ENCODE data around the gene PITX3. TPM values are rescaled to one million over a fixed set of nuclear protein-coding genes. Genes with fewer than 3 reads are reported as not detected.

The PITX3 gene
- total RNA-seq, 1 donor from 2014 or later: 1.7 TPM

DNA sequence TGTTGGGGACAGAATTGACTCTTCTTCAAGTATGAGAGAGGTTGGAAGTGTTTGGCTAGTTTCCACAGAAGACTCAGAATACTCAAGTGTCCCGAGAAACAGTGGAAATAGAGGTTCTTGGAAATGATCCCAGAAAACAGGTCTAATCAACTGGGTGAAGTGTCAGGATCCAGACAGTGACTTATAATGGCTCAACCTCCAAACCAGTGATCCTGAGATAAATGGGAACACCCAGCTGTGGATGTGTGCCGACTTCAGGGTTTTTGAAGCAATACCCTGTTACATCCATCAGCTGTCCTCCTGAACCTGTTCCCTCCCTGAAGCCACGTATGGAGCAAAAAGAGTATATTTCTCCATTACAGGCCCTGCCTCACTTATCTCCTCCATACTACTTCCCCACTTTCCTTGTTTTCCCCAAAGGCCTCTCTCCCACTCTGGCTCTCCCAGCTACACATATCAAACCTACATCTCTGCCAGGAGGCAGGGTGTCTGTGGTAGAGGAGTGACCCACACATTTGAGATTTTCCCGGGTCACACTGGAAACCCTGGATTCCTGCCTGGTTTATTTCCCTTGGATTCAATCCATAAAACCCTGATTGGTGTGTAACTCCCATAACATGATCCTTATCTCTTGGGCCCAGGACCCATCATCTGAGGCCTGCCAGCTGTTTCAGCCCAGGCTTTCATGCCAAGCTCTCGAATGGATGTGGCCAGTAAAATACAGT, 32.8 kb downstream of the PITX3 start:
- Mint-ChIP-seq H3K9me3 (ENCODE audit: unreplicated experiment) (peaks cover 9% of the 10 kb centered on the region), H3K4me3 (ENCODE audit: unreplicated experiment) (no peak overlapping the region), H3K4me1 (ENCODE audit: low read depth, unreplicated experiment) (no peaks in the 10 kb centered on the region), H3K27me3 (ENCODE audit: low read depth, unreplicated experiment) (peaks cover 8% of the 10 kb centered on the region), H3K27ac (ENCODE audit: unreplicated experiment) (no peak overlapping the region), H3K36me3 (ENCODE audit: low read depth, unreplicated experiment) (peaks cover 2% of the 10 kb centered on the region)
- FAIRE-seq (no peak), DNase-seq (ENCODE audit: low read depth) (peak; percentile 38)
- Histone ChIP-seq H3K27me3 (ENCODE audit: insufficient read depth, low read length) (peaks cover 8% of the 10 kb centered on the region), H3K27ac (ENCODE audit: low read depth, low read length) (no peak overlapping the region), H3K36me3 (ENCODE audit: insufficient read depth, low read length) (no peaks in the 10 kb centered on the region), H3K4me2 (ENCODE audit: low read length) (no peak overlapping the region), H4K20me1 (ENCODE audit: insufficient read depth, low read length) (no peaks in the 10 kb centered on the region), H3K9ac (ENCODE audit: low read length) (no peak overlapping the region), H3K4me3 (ENCODE audit: insufficient read depth, low read depth, low read length) (no peak overlapping the region), H3K9me3 (ENCODE audit: insufficient read depth, low read depth, low read length) (peaks cover 10% of the 10 kb centered on the region), H2AFZ (ENCODE audit: low read depth, low read length) (no peak overlapping the region), H3K4me1 (ENCODE audit: insufficient read depth, low read length) (no peaks in the 10 kb centered on the region), H3K79me2 (ENCODE audit: insufficient read depth, low read length) (no peaks in the 10 kb centered on the region)
- TF ChIP-seq, protein P1, sequence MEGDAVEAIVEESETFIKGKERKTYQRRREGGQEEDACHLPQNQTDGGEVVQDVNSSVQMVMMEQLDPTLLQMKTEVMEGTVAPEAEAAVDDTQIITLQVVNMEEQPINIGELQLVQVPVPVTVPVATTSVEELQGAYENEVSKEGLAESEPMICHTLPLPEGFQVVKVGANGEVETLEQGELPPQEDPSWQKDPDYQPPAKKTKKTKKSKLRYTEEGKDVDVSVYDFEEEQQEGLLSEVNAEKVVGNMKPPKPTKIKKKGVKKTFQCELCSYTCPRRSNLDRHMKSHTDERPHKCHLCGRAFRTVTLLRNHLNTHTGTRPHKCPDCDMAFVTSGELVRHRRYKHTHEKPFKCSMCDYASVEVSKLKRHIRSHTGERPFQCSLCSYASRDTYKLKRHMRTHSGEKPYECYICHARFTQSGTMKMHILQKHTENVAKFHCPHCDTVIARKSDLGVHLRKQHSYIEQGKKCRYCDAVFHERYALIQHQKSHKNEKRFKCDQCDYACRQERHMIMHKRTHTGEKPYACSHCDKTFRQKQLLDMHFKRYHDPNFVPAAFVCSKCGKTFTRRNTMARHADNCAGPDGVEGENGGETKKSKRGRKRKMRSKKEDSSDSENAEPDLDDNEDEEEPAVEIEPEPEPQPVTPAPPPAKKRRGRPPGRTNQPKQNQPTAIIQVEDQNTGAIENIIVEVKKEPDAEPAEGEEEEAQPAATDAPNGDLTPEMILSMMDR (IDR thresholded peaks at IDR 0.05; ENCODE audit: insufficient read depth, low read depth, low read length): no peak
- TF ChIP-seq EZH2 (IDR thresholded peaks at IDR 0.05; ENCODE audit: insufficient read depth, low read length): no peak

DNA sequence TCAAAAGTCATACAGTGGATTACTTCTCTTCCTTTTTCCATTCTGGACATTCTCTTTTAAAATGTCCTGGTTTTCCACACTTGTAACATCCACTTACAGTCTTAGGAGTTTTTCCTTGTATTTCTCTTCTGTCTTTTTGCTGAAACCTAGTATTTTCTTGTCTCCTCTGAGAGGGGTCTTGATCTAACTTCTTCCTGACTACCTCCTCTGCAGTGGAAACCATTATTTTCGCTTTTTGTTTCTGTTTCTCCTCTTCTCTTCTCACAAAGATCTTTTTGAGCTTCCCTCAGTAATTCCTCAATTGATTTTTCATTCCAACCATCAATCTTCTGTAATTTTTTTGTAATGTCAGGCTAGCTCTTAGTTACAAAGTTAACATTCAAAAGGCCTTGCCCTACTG, 38.9 kb downstream of the PITX3 start:
- no peak overlapping the region for H3K9ac ChIP-seq (ENCODE audit: low read length)
- H3K4me3 Mint-ChIP-seq (ENCODE audit: unreplicated experiment): no peak overlapping the region
- no peaks in the 10 kb centered on the region for H3K79me2 ChIP-seq (ENCODE audit: insufficient read depth, low read length)
- peaks cover 2% of the 10 kb centered on the region for H3K36me3 Mint-ChIP-seq (ENCODE audit: low read depth, unreplicated experiment)
- FAIRE-seq (no peak), DNase-seq (ENCODE audit: low read depth) (no peak)
- H3K27ac ChIP-seq (ENCODE audit: low read depth, low read length): no peak overlapping the region
- H3K27ac Mint-ChIP-seq (ENCODE audit: unreplicated experiment): no peak overlapping the region
- no peak overlapping the region for H2AFZ ChIP-seq (ENCODE audit: low read depth, low read length)
- TF ChIP-seq, protein P1 (IDR thresholded peaks at IDR 0.05; ENCODE audit: insufficient read depth, low read depth, low read length): no peak
- no peak for TF ChIP-seq EZH2 (IDR thresholded peaks at IDR 0.05; ENCODE audit: insufficient read depth, low read length)
- no peak overlapping the region for H3K4me2 ChIP-seq (ENCODE audit: low read length)
- no peaks in the 10 kb centered on the region for H3K4me1 ChIP-seq (ENCODE audit: insufficient read depth, low read length)
- H3K4me3 ChIP-seq (ENCODE audit: insufficient read depth, low read depth, low read length): no peak overlapping the region
- peaks cover 10% of the 10 kb centered on the region for H3K9me3 ChIP-seq (ENCODE audit: insufficient read depth, low read depth, low read length)
- peaks cover 8% of the 10 kb centered on the region for H3K27me3 ChIP-seq (ENCODE audit: insufficient read depth, low read length)
- peaks cover 25% of the 10 kb centered on the region for H3K27me3 Mint-ChIP-seq (ENCODE audit: low read depth, unreplicated experiment)
- H3K4me1 Mint-ChIP-seq (ENCODE audit: low read depth, unreplicated experiment): no peaks in the 10 kb centered on the region
- peaks cover 28% of the 10 kb centered on the region for H3K9me3 Mint-ChIP-seq (ENCODE audit: unreplicated experiment)
- H4K20me1 ChIP-seq (ENCODE audit: insufficient read depth, low read length): no peaks in the 10 kb centered on the region
- no peaks in the 10 kb centered on the region for H3K36me3 ChIP-seq (ENCODE audit: insufficient read depth, low read length)
